Skin epidermis (tissue), 12 donors: Measurements from ENCODE around the gene TAF6L.
"Not testable (repeated sequence)": the region's sequence is repeated elsewhere in the genome, so short reads cannot be mapped to it uniquely, and the experiment has no call there.

ENCODE experiments used
- H3K27ac ChIP-seq, 21 experiments: fragments of 200-600 bp; sonication (generic) in 11 of 21; one replicate each; pipeline ENCODE4 v1.5.0; 2020; ENCODE audit warnings: mild to moderate bottlenecking in 3 of 21, inconsistent platforms in 2 of 21, moderate library complexity in 2 of 21
- H3K4me3 ChIP-seq, 7 experiments: fragments of 200-600 bp; sonication (generic) in 2 of 7; one replicate each; pipeline ENCODE4 v1.5.0; 2020; ENCODE audit warnings: inconsistent platforms in 2 of 7, mild to moderate bottlenecking in 2 of 7, moderate library complexity in 1 of 7

Gene TAF6L

DNA sequence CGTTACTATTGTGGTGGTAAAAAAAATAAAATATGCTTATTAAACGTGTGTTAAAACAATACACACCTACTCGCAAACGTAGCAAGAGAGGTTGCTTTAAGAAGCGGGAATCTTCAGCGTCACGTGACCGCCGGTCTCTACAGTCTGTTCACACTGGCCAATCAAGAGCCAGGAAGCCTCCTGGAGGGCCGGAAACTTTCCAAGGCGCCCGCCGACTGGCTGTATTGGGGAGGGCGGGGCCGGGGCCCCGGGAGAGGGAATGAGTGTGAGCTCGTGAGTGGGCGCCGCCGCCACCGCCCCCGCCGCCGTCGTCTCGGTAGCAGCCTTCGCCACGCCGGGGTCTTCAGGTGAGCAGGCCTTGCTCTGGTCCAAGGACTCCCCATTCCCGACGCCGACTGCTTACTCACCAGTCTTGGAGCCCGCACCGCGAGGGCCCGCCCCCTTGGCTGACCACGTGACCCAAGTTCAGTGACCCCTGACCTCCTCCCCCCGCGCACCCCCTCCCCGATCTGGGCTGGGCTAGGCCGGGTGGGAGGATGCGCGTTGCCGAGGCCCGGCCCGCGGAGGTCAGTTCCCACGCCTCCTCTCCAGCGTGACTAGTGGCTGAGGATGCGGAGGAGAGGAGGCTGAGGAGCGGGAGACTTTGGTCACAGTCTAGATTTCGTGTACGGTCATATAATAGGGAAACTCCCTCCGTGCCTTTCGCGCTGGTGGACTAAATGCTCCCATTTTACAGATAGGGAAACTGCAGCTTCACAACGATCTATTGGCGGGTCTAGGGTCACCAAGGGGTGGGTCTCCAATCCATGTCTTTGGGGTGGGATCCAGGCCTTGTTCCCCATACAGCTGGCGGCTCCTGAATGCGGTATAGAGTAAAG is at the start of gene TAF6L:
TSS of gene TAF6L (plus strand) at position 253 of the 878 bp plus-strand sequence. CDS start 4,388 bp downstream, outside the sequence.
- Histone ChIP-seq H3K4me3 (peak within 1 kb of the TSS; percentile 58 to 74 (median 67)), H3K27ac (peak within 1 kb of the TSS; percentile 50 to 97 (median 90))

- H3K27ac ChIP-seq: no peak overlapping the region
- no peak overlapping the region for H3K4me3 ChIP-seq
Observed at GRCh38 chr11:62721994-62722393, 49.2 kb upstream of the TAF6L start.

GRCh38 chr11:62724171-62724570 is 47.0 kb upstream of the TAF6L start:
- Histone ChIP-seq H3K27ac (peak overlapping the region in 2 of 21 experiments; percentile 89 to 96), H3K4me3 (peak overlapping the region in 3 of 7 experiments; percentile 1 to 90 (median 86))

DNA sequence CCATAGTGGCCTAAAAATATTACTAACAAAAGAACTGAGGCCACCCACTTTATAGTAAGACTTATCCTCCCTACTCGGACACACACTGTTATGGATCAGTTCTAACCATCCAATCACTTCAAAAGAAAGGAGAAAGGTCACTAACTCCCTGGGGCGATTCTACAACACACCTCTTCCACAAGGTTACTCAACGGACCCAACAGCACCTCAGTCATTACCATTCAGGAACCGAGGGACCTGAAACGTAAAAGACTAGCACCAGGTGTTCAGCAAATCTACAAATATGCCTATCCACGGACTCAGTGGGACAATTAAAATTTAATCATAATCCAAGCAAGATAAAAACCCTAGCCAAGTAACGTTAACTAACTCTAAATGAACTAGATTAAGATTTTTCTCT is 45.5 kb upstream of the TAF6L start:
- H3K27ac ChIP-seq: peak overlapping the region in 18 of 21 experiments; percentile 86 to 99 (median 94)

GRCh38 chr11:62726156-62726914 is 44.9 kb upstream of the TAF6L start:
- peak overlapping the region; percentile 68 to 97 (median 90) for H3K4me3 ChIP-seq

More for the DNA sequence above, 45.5 kb upstream of the TAF6L start:
- H3K4me3 ChIP-seq: peak overlapping the region; percentile 68 to 97 (median 90)

DNA sequence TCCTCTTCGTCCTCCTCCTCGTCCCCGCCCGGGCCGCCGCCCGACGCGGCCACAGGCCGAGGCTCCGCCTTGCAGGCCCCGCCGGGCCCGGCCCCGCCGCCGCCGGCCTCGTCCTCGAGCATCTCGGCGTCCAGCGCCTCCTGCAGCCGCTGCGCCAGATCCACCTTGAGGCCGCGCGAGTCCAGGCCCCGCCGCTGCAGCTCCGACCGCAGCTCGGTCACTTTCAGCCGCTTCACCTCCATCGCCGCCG is 44.4 kb upstream of the TAF6L start:
- Histone ChIP-seq H3K4me3 (peak overlapping the region; percentile 68 to 97 (median 90)), H3K27ac (peak overlapping the region; percentile 86 to 99 (median 94))

More at GRCh38 chr11:62726156-62726914, 44.9 kb upstream of the TAF6L start:
- peak overlapping the region; percentile 86 to 99 (median 94) for H3K27ac ChIP-seq

DNA sequence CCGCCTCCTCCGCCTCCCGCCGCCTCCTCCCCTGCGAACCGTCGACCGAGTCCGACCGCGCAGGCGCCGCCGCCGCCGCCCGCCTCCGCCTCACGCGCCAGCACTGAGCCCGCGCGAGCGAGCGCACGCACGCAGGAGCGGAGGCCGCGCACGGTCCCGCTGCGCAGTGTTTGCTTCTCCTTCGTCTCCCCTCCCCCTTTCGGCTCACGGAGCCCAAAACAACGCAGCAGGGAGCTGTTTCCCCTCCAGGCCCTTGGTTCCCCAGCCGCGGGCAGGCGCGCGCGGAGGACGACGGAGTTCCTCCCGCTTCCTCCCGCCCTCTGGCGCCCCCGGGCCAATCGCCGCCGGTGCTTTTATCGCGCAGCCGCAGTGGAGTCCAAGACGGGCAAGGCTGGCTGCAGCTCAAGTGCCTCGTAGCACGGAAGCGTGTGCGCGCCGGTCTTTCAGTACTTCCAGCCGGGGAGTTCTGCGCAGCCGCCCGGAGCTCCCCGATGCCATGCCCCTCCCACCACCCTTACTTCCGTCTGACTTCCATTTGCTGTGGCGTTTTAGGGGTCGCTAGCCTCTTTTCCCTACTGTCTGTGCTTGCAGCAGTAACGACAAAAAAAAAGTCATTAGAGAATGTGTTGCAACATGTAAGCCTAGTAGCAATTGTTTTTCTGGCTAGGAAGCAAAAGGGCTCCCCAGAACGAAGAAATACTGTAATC is 43.9 kb upstream of the TAF6L start, which contains the start of gene HNRNPUL2:
TSS of gene HNRNPUL2 (minus strand) at position 293 of the 707 bp plus-strand sequence. CDS start 301 bp downstream, outside the sequence.
- Histone ChIP-seq H3K4me3 (peak within 1 kb of the TSS; percentile 68 to 97 (median 90)), H3K27ac (peak within 1 kb of the TSS; percentile 86 to 99 (median 94))

GRCh38 chr11:62727872-62728170 is 43.4 kb upstream of the TAF6L start:
- Histone ChIP-seq H3K4me3 (peak overlapping the region; percentile 68 to 97 (median 90)), H3K27ac (peak overlapping the region; percentile 68 to 99 (median 94))

GRCh38 chr11:62728171-62728988 is 42.8 kb upstream of the TAF6L start, which contains the start of gene TTC9C:
TTC9C (plus strand) TSS chr11:62728486; CDS start chr11:62728849, 363 bp downstream.
- peak within 1 kb of the TSS; percentile 68 to 97 (median 90) for H3K4me3 ChIP-seq
- H3K27ac ChIP-seq: peak within 1 kb of the TSS; percentile 68 to 99 (median 94)

- peak overlapping the region in 6 of 7 experiments; percentile 68 to 97 (median 90) for H3K4me3 ChIP-seq
- H3K27ac ChIP-seq: peak overlapping the region in 14 of 21 experiments; percentile 19 to 99 (median 94)
Observed at GRCh38 chr11:62730076-62730475, 41.1 kb upstream of the TAF6L start.

GRCh38 chr11:62732830-62733229 is 38.4 kb upstream of the TAF6L start:
- no peak overlapping the region for H3K4me3 ChIP-seq
- no peak overlapping the region for H3K27ac ChIP-seq

- no peak overlapping the region for H3K27ac ChIP-seq
- H3K4me3 ChIP-seq: no peak overlapping the region
Observed at GRCh38 chr11:62737196-62737595, 34.0 kb upstream of the TAF6L start.

DNA sequence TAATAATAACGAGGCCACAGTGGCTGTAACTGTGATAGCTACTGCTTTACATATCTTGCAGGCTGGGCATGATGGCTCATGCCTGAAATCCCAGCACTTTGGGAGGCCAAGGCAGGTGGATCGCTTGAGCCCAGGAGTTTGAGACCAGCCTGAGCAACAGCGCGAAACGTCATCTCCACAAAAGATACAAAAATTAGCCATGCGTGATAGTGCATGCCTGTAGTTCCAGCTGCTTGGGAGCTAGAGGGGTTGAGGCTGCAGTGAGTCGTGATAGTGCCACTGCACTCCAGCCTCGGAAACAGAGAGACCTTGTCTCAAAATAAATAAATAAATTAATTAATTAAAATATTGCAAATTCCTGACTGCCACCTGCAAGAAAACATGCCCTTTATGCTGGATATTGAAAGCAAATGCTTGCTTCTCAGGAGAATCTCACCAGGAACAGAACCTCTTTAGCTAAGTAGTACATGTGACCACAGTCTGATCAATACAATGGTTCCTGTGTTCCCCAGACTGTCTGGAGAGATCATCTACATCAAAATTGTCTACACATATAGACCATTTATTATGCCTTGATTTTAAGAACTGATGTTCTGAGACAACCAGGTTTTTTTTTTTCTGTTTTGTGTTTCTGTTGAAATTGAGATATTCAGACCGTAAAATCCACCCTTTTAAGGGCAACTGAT is 23.6 kb upstream of the TAF6L start:
- Histone ChIP-seq H3K4me3 (no peak overlapping the region), H3K27ac (no peak overlapping the region)

DNA sequence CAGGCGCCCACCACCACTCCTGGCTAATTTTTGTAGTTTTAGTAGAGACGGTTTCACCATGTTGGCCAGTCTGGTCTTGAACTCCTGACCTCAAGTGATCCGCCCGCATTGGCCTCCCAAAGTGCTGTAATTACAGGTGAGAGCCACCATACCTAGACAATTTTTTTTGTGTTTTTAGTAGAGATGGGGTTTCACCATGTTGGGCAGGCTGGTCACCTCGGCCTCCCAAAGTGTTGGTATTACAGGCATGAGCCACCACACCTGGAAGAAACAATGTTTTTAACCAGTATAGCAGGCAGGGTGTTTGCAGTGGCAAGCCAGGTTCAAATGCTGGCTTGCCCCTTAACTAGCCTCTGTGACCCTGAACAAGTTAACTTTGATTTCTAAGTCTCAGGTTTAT is 21.3 kb upstream of the TAF6L start:
- H3K4me3 ChIP-seq: not testable (repeated sequence)
- H3K27ac ChIP-seq: peak overlapping the region in 3 of 21 experiments; percentile 15 to 24 (median 22)

DNA sequence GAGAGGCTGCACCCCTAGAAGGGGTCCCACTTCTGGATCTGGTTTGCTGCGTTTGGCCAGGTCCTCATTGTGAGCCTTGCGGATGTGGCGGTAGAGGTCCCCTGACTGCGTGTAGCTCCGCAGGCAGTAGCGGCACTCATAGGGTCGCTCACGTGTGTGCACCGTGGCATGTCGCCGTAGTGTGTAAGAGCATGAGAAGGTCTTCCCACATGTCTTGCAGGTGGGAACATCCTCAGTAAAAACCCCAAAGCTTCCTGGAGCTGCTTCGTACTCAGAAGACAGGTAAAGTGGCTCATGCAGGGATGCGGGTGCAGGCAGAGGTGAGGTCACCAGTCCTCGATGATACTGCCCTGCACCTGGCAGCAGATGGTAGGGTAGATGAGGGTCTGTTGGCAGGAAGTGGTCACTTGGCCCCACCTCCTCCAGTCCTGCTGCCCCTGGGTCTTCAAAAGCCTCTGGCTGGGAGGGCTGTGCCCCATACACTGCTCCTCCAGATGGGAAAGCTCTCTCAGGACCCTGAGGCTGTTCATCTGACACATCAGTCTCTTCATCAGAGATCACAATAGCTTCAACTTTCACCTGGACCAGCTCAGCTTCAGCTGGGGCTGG is 18.9 kb upstream of the TAF6L start:
- H3K27ac ChIP-seq: peak overlapping the region in 5 of 21 experiments; percentile 88 to 97 (median 92)
- H3K4me3 ChIP-seq: no peak overlapping the region

GRCh38 chr11:62752994-62753735 is 18.0 kb upstream of the TAF6L start:
- H3K4me3 ChIP-seq: peak overlapping the region; percentile 41 to 60 (median 53)

More at GRCh38 chr11:62752994-62753735, 18.0 kb upstream of the TAF6L start:
- H3K27ac ChIP-seq: peak overlapping the region in 20 of 21 experiments; percentile 27 to 97 (median 88)
